ENCODE measurements around the gene ENTHD1. TPM values are rescaled to one million over a fixed set of nuclear protein-coding genes. Genes with fewer than 3 reads are reported as not detected.

The ENTHD1 gene
- total and polyA plus RNA-seq, 9 of the 15 experiments (the other 6 are each of a cell fraction or from before 2014, with no cell fraction given): 0.13 to 0.98 (median 0.35) TPM

GRCh38 chr22:39814899-39815298 is 78.7 kb downstream of the ENTHD1 start:
- WGBS (ENCODE audit: insufficient coverage, low coverage, missing lambda C conversion rate): 43% methylated on average over 3 of the region's 4 CpGs
- no peaks in the 10 kb centered on the region for H4K20me1 ChIP-seq (replicated peaks; ENCODE audit: control insufficient read depth, insufficient read depth, low read length)
- ChIA-PET POLR2A (no interaction called here), CTCF (ENCODE audit: low intra/inter-chr PET ratio) (no interaction called here)
- in situ Hi-C loops (cut with MboI): no loop called here
- no peak overlapping the region for H3K9ac ChIP-seq (ENCODE audit: insufficient read depth in 1 of 2, low read depth in 2 of 2, low read length in 2 of 2)
- H3K36me3 ChIP-seq (ENCODE audit: control insufficient read depth, insufficient read depth, low read length): no peaks in the 10 kb centered on the region
- H3K9me1 ChIP-seq (ENCODE audit: control insufficient read depth, insufficient read depth, low read length): no peaks in the 10 kb centered on the region
- H3K4me3 ChIP-seq: no peak overlapping the region
- H3K27me3 ChIP-seq (ENCODE audit: control insufficient read depth in 2 of 2, insufficient read depth in 2 of 2, low read length in 2 of 2): no peaks in the 10 kb centered on the region
- no peaks in the 10 kb centered on the region for H3K79me2 ChIP-seq (ENCODE audit: control insufficient read depth, insufficient read depth, low read length)
- no peak overlapping the region for H2AFZ ChIP-seq (ENCODE audit: low read depth, low read length)
- no peak for ATAC-seq
- H3K4me1 ChIP-seq (replicated peaks in 1 of 2; ENCODE audit: control insufficient read depth in 2 of 2, insufficient read depth in 2 of 2, low read length in 2 of 2): peaks cover 0 to 12% of the 10 kb centered on the region in 2 experiments; a peak in 2 of 5 replicates
- H3K9me3 ChIP-seq (replicated peaks; ENCODE audit: control insufficient read depth, insufficient read depth, low read depth, low read length): no peaks in the 10 kb centered on the region
- BruUV-seq (replicated peaks): no TSS peak
- intact Hi-C loops (cut with micrococcal nuclease): no loop called here
- no peak for FAIRE-seq
- H3K27ac ChIP-seq (ENCODE audit: extremely low read depth, low read depth, low read length): no peak overlapping the region
- no peak overlapping the region for H3K4me2 ChIP-seq (ENCODE audit: insufficient read depth, low read length)
- DNase-seq (ENCODE audit: extremely low read depth in 1 of 4, low spot score in 3 of 4): no peak
- peak; percentile 19 for TF ChIP-seq MEIS2 (IDR thresholded peaks at IDR 0.05; ENCODE audit: partially characterized antibody)
- no peak for TF ChIP-seq ZNF263 (CRISPR knock-in tag; IDR thresholded peaks at IDR 0.05; ENCODE audit: borderline replicate concordance)
- TF ChIP-seq BRD4 (IDR thresholded peaks at IDR 0.05): no peak
- TF ChIP-seq CBFA2T2 (conservative IDR thresholded peaks at IDR 0.05): no peak
- no peak for TF ChIP-seq NR1H2 (CRISPR knock-in tag; IDR thresholded peaks at IDR 0.05)
- TF ChIP-seq HDAC6 (IDR thresholded peaks at IDR 0.05; ENCODE audit: low read depth, low read length): no peak
- TF ChIP-seq ZNF316 (IDR thresholded peaks at IDR 0.05): peak; percentile 48
- TF ChIP-seq ZNF609 (CRISPR knock-in tag; IDR thresholded peaks at IDR 0.05; ENCODE audit: borderline replicate concordance): no peak
- no peak for TF ChIP-seq HDAC8 (tag; IDR thresholded peaks at IDR 0.05)
- TF ChIP-seq MAX (CRISPR knock-in tag; IDR thresholded peaks at IDR 0.05): no peak
- no peak for TF ChIP-seq KDM5B (IDR thresholded peaks at IDR 0.05; ENCODE audit: insufficient replicate concordance, low read depth, low read length)
- TF ChIP-seq JUNB (CRISPR knock-in tag; conservative IDR thresholded peaks at IDR 0.05): no peak
- TF ChIP-seq RAD21 (CRISPR knock-in tag; conservative IDR thresholded peaks at IDR 0.05 in 1 of 2, IDR thresholded peaks at IDR 0.05 in 1 of 2): no peak
- TF ChIP-seq C11orf30 (IDR thresholded peaks at IDR 0.05; ENCODE audit: low read depth): peak; percentile 48; the same call in 1 of the 2 replicates
- TF ChIP-seq ZNF239 (CRISPR knock-in tag; IDR thresholded peaks at IDR 0.05): no peak
- TF ChIP-seq RUNX1 (IDR thresholded peaks at IDR 0.05; ENCODE audit: low read depth): no peak
- TF ChIP-seq U2AF2 (optimal IDR thresholded peaks at IDR 0.05; ENCODE audit: low read depth, low read length): no peak
- no peak for TF ChIP-seq TCF7 (IDR thresholded peaks at IDR 0.05; ENCODE audit: borderline replicate concordance)
- no peak for TF ChIP-seq BCL6 (CRISPR knock-in tag; IDR thresholded peaks at IDR 0.05)
- TF ChIP-seq CREB3 (tag; conservative IDR thresholded peaks at IDR 0.05; ENCODE audit: low read depth): no peak

Data from K562 (cell line).